Measurements from ENCODE around the gene CTDNEP1.

GRCh38 chr17:7260651-7261378 lies 9.3 kb upstream of the CTDNEP1 start:
- TF ChIP-seq CTCF (conservative IDR thresholded peaks at IDR 0.05), result no peak
- TF ChIP-seq ZFX (IDR thresholded peaks at IDR 0.05), result no peak
